ENCODE data around the gene ABCB6. TPM values are rescaled to one million over a fixed set of nuclear protein-coding genes. Genes with fewer than 3 reads are reported as not detected.
"Not testable (repeated sequence)": the region's sequence is repeated elsewhere in the genome, so short reads cannot be mapped to it uniquely, and the experiment has no call there.

Gene ABCB6
- total RNA-seq, 2 donors from 2014 or later = 39.1 to 76.0 TPM

DNA sequence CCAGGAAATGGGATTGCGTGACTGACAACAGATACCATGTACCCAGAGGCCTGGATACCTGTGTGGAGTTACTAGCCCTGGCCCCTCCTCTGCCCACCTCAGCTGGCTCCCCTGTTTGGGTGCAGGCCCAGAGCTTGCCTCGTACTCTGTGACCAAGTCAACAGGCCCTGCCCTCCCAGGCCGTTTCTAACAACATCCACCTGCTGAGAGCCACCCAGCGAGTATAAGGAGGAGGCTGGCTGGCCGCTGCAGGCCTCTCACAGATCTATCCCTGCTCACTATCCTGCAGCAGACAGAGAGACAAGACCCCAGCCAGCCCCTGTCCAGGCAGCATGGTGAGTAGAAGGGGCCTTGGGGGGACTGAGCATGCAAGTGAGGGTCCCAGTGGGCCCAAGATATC is 47.5 kb upstream of the ABCB6 start:
- no peaks in the 10 kb centered on the region for H3K9me3 ChIP-seq (ENCODE audit: control insufficient read depth, low read length)
- H3K27me3 Mint-ChIP-seq (ENCODE audit: insufficient read depth) = peaks cover 37% of the 10 kb centered on the region

GRCh38 chr2:219261024-219261855 is 42.5 kb upstream of the ABCB6 start:
- TF ChIP-seq CTCF (conservative IDR thresholded peaks at IDR 0.05) = no peak
- Histone ChIP-seq H3K4me3 (ENCODE audit: low read length) (no peak overlapping the region), H3K9me3 (ENCODE audit: control insufficient read depth, low read length) (no peaks in the 10 kb centered on the region), H3K27ac (ENCODE audit: low read depth, low read length) (no peak overlapping the region), H3K36me3 (ENCODE audit: control insufficient read depth, insufficient read depth, low read length) (no peaks in the 10 kb centered on the region), H3K27me3 (ENCODE audit: control insufficient read depth, insufficient read depth, low read length, poor library complexity, severe bottlenecking) (peaks cover 27% of the 10 kb centered on the region), H3K4me1 (ENCODE audit: control insufficient read depth, insufficient read depth, low read length) (no peaks in the 10 kb centered on the region), H3K9ac (ENCODE audit: extremely low read depth, low read length, poor library complexity, severe bottlenecking) (no peak overlapping the region)
- Mint-ChIP-seq H3K9me3 (no peaks in the 10 kb centered on the region), H3K36me3 (ENCODE audit: low read depth) (no peaks in the 10 kb centered on the region), H3K27ac (no peak overlapping the region), H3K27me3 (ENCODE audit: insufficient read depth) (peaks cover 52% of the 10 kb centered on the region), H3K4me3 (no peak overlapping the region), H3K4me1 (no peaks in the 10 kb centered on the region)
- DNase-seq = no peak
- 79 to 82% methylated on average over 4 to 5 of the region's 5 CpGs for WGBS, 2 experiments (ENCODE audit: insufficient coverage in 1 of 2, insufficient read length in 1 of 2)

More for the DNA sequence above, 47.5 kb upstream of the ABCB6 start:
- no peak overlapping the region for H3K4me3 Mint-ChIP-seq
- H3K9me3 Mint-ChIP-seq = no peaks in the 10 kb centered on the region
- H3K36me3 Mint-ChIP-seq (ENCODE audit: low read depth) = no peaks in the 10 kb centered on the region
- Histone ChIP-seq H3K9ac (ENCODE audit: extremely low read depth, low read length, poor library complexity, severe bottlenecking) (no peak overlapping the region), H3K27me3 (ENCODE audit: control insufficient read depth, insufficient read depth, low read length, poor library complexity, severe bottlenecking) (peaks cover 9% of the 10 kb centered on the region), H3K4me3 (ENCODE audit: low read length) (no peak overlapping the region), H3K27ac (ENCODE audit: low read depth, low read length) (no peak overlapping the region), H3K36me3 (ENCODE audit: control insufficient read depth, insufficient read depth, low read length) (no peaks in the 10 kb centered on the region), H3K4me1 (ENCODE audit: control insufficient read depth, insufficient read depth, low read length) (no peaks in the 10 kb centered on the region)
- WGBS, 2 experiments (ENCODE audit: insufficient coverage in 1 of 2, insufficient read length in 1 of 2) = 71 to 74% methylated on average over 2 to 5 of the region's 5 CpGs
- no peak for DNase-seq
- H3K27ac Mint-ChIP-seq = no peak overlapping the region
- H3K4me1 Mint-ChIP-seq = no peaks in the 10 kb centered on the region
- no peak for TF ChIP-seq CTCF (conservative IDR thresholded peaks at IDR 0.05)

- H3K27me3 Mint-ChIP-seq (ENCODE audit: insufficient read depth) = peaks cover 75% of the 10 kb centered on the region
- not testable (repeated sequence) for H3K9me3 ChIP-seq (ENCODE audit: control insufficient read depth, low read length); H3K4me3 ChIP-seq (ENCODE audit: low read length); H3K36me3 ChIP-seq (ENCODE audit: control insufficient read depth, insufficient read depth, low read length); H3K27ac ChIP-seq (ENCODE audit: low read depth, low read length); H3K9me3 Mint-ChIP-seq; H3K36me3 Mint-ChIP-seq (ENCODE audit: low read depth); H3K4me1 Mint-ChIP-seq; DNase-seq; H3K4me1 ChIP-seq (ENCODE audit: control insufficient read depth, insufficient read depth, low read length); H3K4me3 Mint-ChIP-seq; H3K27ac Mint-ChIP-seq; H3K9ac ChIP-seq (ENCODE audit: extremely low read depth, low read length, poor library complexity, severe bottlenecking)
- H3K27me3 ChIP-seq (ENCODE audit: control insufficient read depth, insufficient read depth, low read length, poor library complexity, severe bottlenecking) = peaks cover 50% of the 10 kb centered on the region
- WGBS, 2 experiments (ENCODE audit: insufficient coverage in 1 of 2, insufficient read length in 1 of 2) = 89 to 94% methylated on average over 6 to 9 of the region's 10 CpGs
Observed at GRCh38 chr2:219258942-219259341, 40.2 kb upstream of the ABCB6 start.
